GM23338 (cell line): Measurements from ENCODE around the gene PPP1R3G. TPM values are rescaled to one million over a fixed set of nuclear protein-coding genes. Genes with fewer than 3 reads are reported as not detected.

Experiments used
- ATAC-seq: fragments of 200-7000 bp; cut with Tn5 transposase; 3 replicates; pipeline ENCODE4 v1.9.1; 2020
- DNase-seq: peaks from one replicate; pipeline ENCODE4 v3.0.0-alpha.2; 2015; ENCODE audit warnings: low spot score
- H2AFZ ChIP-seq: fragments of 200-600 bp; sonication (generic); 2 replicates; pipeline ENCODE4 v1.8.0; 2016; ENCODE audit warnings: antibody characterized with exemption, mild to moderate bottlenecking, moderate library complexity
- H3F3A ChIP-seq: fragments of 200-600 bp; sonication (generic); replicated peaks from 2 replicates; pipeline ENCODE4 v1.8.0; 2017; ENCODE audit warnings: antibody characterized with exemption, mixed run types, low read depth
- H3K27ac ChIP-seq: fragments of 200-600 bp; sonication (generic); 2 replicates; pipeline ENCODE4 v1.6.1; 2016; ENCODE audit warnings: low read depth
- H3K27me3 ChIP-seq: fragments of 200-600 bp; sonication (generic); 2 replicates; pipeline ENCODE4 v1.8.0; 2016; ENCODE audit warnings: mild to moderate bottlenecking, mixed run types, moderate library complexity; ENCODE audit not compliant: insufficient read depth
- H3K36me3 ChIP-seq: fragments of 200-600 bp; sonication (generic); 2 replicates; pipeline ENCODE4 v1.8.0; 2016; ENCODE audit warnings: mild to moderate bottlenecking; ENCODE audit not compliant: insufficient read depth
- H3K4me1 ChIP-seq: fragments of 200-600 bp; sonication (generic); 2 replicates; pipeline ENCODE4 v1.8.0; 2016; ENCODE audit warnings: mild to moderate bottlenecking, moderate library complexity; ENCODE audit not compliant: insufficient read depth
- H3K4me2 ChIP-seq: fragments of 200-600 bp; sonication (generic); 2 replicates; pipeline ENCODE4 v1.7.1; 2017; ENCODE audit warnings: mixed run types
- H3K4me3 ChIP-seq: fragments of 200-600 bp; sonication (generic); 2 replicates; pipeline ENCODE4 v1.6.1; 2016; ENCODE audit warnings: mixed run types
- H3K79me2 ChIP-seq: fragments of 200-600 bp; sonication (generic); replicated peaks from 2 replicates; pipeline ENCODE4 v1.8.0; 2017; ENCODE audit warnings: mild to moderate bottlenecking; ENCODE audit not compliant: insufficient read depth
- H3K9me2 ChIP-seq: fragments of 200-600 bp; sonication (generic); 2 replicates; pipeline ENCODE4 v1.8.0; 2017; ENCODE audit not compliant: insufficient read depth
- H4K20me1 ChIP-seq: fragments of 200-600 bp; sonication (generic); replicated peaks from 2 replicates; pipeline ENCODE4 v1.8.0; 2017; ENCODE audit warnings: mild to moderate bottlenecking; ENCODE audit not compliant: insufficient read depth
- H3K27ac Mint-ChIP-seq: 2 replicates; pipeline ENCODE4 v1.8.0; 2020; ENCODE audit warnings: inconsistent platforms, mild to moderate bottlenecking, moderate library complexity, mixed read lengths
- H3K27me3 Mint-ChIP-seq: 3 replicates; pipeline ENCODE4 v1.8.0; 2022; ENCODE audit warnings: low read depth, mild to moderate bottlenecking, moderate library complexity, mixed read lengths, inconsistent platforms; ENCODE audit not compliant: insufficient read depth, poor library complexity
- H3K36me3 Mint-ChIP-seq: 3 replicates; pipeline ENCODE4 v1.8.0; 2021; ENCODE audit warnings: low read depth, mild to moderate bottlenecking, inconsistent platforms, moderate library complexity, mixed read lengths
- H3K4me1 Mint-ChIP-seq: 3 replicates; pipeline ENCODE4 v1.8.0; 2020; ENCODE audit warnings: mild to moderate bottlenecking, inconsistent platforms, mixed read lengths
- H3K4me3 Mint-ChIP-seq: 3 replicates; pipeline ENCODE4 v1.8.0; 2021; ENCODE audit warnings: moderate library complexity, mild to moderate bottlenecking, inconsistent platforms, mixed read lengths
- H3K9me3 Mint-ChIP-seq: 3 replicates; pipeline ENCODE4 v1.8.0; 2020; ENCODE audit warnings: moderate library complexity, mild to moderate bottlenecking, inconsistent platforms, mixed read lengths
- CREB1 ChIP-seq: fragments of 250-450 bp; sonication (Bioruptor Pico); IDR thresholded peaks from 2 replicates; pipeline ENCODE4 v1.5.0; 2020; ENCODE audit warnings: low read depth, mild to moderate bottlenecking, moderate library complexity
- EZH2 ChIP-seq: fragments of 200-600 bp; sonication (generic); IDR thresholded peaks from one replicate; pipeline ENCODE4 v1.8.0; 2017; ENCODE audit warnings: antibody characterized with exemption, mild to moderate bottlenecking, low read depth; ENCODE audit not compliant: unreplicated experiment
- EZH2phosphoT487 ChIP-seq: fragments of 200-600 bp; sonication (generic); IDR thresholded peaks from one replicate; pipeline ENCODE4 v1.8.1; 2018; ENCODE audit warnings: antibody characterized with exemption; ENCODE audit not compliant: unreplicated experiment
- NANOG ChIP-seq: IDR thresholded peaks from 2 replicates; pipeline ENCODE4 v1.6.1; 2016; ENCODE audit warnings: antibody characterized with exemption, borderline replicate concordance
- POLR2AphosphoS5 ChIP-seq: IDR thresholded peaks from 2 replicates; pipeline ENCODE4 v1.6.1; 2016; ENCODE audit warnings: antibody characterized with exemption, low read depth
- STAT1 ChIP-seq: IDR thresholded peaks from one replicate; pipeline ENCODE4 v1.6.1; 2016; ENCODE audit warnings: antibody characterized with exemption; ENCODE audit not compliant: unreplicated experiment
- ZNF114 ChIP-seq: fragments of 250-450 bp; sonication (Bioruptor Pico); IDR thresholded peaks from 2 replicates; pipeline ENCODE4 v1.5.0; 2020; ENCODE audit warnings: mild to moderate bottlenecking, moderate library complexity
- ZNF331 ChIP-seq: fragments of 250-450 bp; sonication (Bioruptor Pico); IDR thresholded peaks from 2 replicates; pipeline ENCODE4 v1.5.0; 2020; ENCODE audit warnings: low read depth, mild to moderate bottlenecking, moderate library complexity
- long read RNA-seq: library from polyadenylated mRNA; unstranded; transcript quantifications from one replicate; pipeline ENCODE4 v2.0.0, GENCODE V29; 2020; ENCODE audit not compliant: unreplicated experiment
- polyA plus RNA-seq: library from polyadenylated mRNA; unstranded; fragments of >200 nt; fragmentation: Nextera tagmentation; extraction: Ambion mirVana; gene quantifications from 2 replicates; pipeline ENCODE4 v1.2.1, GENCODE V29; 2016
- total RNA-seq: library from RNA; depleted of rRNA; stranded (reverse); fragments of >200 nt; shearing (Covaris generic); gene quantifications from 2 replicates; pipeline ENCODE4 v1.2.3, GENCODE V29; 2014; rRNA removed
- TF ChIP-seq, protein P1 (sequence below): IDR thresholded peaks from one replicate; pipeline ENCODE4 v1.6.1; 2018; ENCODE audit warnings: antibody characterized with exemption; ENCODE audit not compliant: unreplicated experiment
- TF ChIP-seq, protein P2 (sequence below): fragments of 250-450 bp; sonication (Bioruptor Pico); IDR thresholded peaks from 2 replicates; pipeline ENCODE4 v1.5.0; 2020; ENCODE audit warnings: mild to moderate bottlenecking, moderate library complexity

PPP1R3G gene
- total RNA-seq: 0.24 and 0.31 TPM in 2 replicates
- 0.05 and 0.13 TPM in 2 replicates for polyA plus RNA-seq
- long read RNA-seq: 0 reads

DNA sequence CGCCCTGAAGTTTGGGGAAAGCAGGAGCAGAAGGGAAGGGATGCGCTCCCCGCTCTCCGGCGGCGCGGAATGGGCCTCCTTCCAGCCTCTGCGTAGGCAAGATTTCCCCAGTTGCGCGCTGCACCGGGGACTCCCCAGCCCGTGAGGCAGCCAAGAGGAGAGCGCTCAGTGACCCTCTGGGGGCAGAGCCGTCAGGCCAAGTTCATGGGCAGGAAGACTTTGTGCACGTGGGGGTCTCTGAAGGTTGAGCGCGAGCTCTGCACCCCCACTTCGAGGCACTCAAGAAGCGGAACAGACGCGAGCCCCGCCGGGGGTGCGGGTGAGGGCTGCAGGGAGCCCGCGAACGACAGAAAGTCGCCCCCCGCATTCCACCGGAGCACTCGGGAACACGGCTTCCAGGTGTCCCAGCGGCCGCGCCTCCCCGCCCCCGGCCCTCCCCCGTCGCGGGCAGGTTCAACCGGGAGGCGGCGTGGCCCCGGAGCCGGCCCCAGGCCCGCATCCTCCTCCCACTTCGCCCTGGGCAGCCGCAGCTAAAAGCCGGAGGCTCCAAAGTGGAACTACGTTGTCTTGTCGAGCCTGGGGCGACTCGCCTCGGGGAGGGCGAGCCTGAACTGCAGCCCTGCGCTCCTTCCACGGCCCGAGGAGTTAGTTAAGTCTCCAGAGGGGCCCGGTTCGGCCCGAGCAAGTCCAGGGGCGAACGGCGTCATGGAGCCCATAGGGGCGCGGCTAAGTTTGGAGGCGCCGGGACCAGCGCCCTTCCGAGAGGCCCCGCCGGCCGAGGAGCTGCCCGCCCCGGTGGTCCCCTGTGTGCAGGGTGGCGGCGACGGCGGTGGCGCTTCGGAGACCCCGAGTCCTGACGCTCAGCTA lies at the start of gene PPP1R3G:
Gene PPP1R3G (plus strand): TSS at position 561 of the 867 bp plus-strand sequence. CDS start 145 bp downstream, at position 706.
- H3K27me3 Mint-ChIP-seq: peaks cover 50% of the 10 kb centered on the region
- DNase-seq: peak; percentile 50
- Histone ChIP-seq H3K4me1 (peaks cover 11% of the 10 kb centered on the region; the same call in 1 of the 2 replicates), H3K4me3 (peak within 1 kb of the TSS; percentile 75), H3K4me2 (peak within 1 kb of the TSS; percentile 95), H4K20me1 (no peaks in the 10 kb centered on the region; the same call in 1 of the 2 replicates), H3K27ac (no peak within 1 kb of the TSS), H3K27me3 (peaks cover 76% of the 10 kb centered on the region), H3K79me2 (no peaks in the 10 kb centered on the region), H3K9me2 (no peaks in the 10 kb centered on the region), H3F3A (0 out of 2 replicates have a peak, but pooled peaks cover 3% of the 10 kb centered on the region), H2AFZ (peak within 1 kb of the TSS; percentile 96), H3K36me3 (no peaks in the 10 kb centered on the region; the same call in 1 of the 2 replicates)
- H3K36me3 Mint-ChIP-seq: peaks cover 3% of the 10 kb centered on the region; the same call in 2 of the 3 replicates
- peaks cover 4% of the 10 kb centered on the region; the same call in 2 of the 3 replicates for H3K9me3 Mint-ChIP-seq
- peak within 1 kb of the TSS; percentile 81 for H3K4me3 Mint-ChIP-seq
- TF ChIP-seq STAT1 (no peak), POLR2AphosphoS5 (no peak), NANOG (no peak), ZNF331 (CRISPR knock-in tag) (no peak), ZNF114 (CRISPR knock-in tag) (no peak), EZH2 (peak; percentile 72), EZH2phosphoT487 (peak; percentile 34)
- TF ChIP-seq, protein P1, sequence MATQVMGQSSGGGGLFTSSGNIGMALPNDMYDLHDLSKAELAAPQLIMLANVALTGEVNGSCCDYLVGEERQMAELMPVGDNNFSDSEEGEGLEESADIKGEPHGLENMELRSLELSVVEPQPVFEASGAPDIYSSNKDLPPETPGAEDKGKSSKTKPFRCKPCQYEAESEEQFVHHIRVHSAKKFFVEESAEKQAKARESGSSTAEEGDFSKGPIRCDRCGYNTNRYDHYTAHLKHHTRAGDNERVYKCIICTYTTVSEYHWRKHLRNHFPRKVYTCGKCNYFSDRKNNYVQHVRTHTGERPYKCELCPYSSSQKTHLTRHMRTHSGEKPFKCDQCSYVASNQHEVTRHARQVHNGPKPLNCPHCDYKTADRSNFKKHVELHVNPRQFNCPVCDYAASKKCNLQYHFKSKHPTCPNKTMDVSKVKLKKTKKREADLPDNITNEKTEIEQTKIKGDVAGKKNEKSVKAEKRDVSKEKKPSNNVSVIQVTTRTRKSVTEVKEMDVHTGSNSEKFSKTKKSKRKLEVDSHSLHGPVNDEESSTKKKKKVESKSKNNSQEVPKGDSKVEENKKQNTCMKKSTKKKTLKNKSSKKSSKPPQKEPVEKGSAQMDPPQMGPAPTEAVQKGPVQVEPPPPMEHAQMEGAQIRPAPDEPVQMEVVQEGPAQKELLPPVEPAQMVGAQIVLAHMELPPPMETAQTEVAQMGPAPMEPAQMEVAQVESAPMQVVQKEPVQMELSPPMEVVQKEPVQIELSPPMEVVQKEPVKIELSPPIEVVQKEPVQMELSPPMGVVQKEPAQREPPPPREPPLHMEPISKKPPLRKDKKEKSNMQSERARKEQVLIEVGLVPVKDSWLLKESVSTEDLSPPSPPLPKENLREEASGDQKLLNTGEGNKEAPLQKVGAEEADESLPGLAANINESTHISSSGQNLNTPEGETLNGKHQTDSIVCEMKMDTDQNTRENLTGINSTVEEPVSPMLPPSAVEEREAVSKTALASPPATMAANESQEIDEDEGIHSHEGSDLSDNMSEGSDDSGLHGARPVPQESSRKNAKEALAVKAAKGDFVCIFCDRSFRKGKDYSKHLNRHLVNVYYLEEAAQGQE: no peak
- ATAC-seq: peak; percentile 40
- peaks cover 6% of the 10 kb centered on the region for H3K4me1 Mint-ChIP-seq
- H3K27ac Mint-ChIP-seq: no peak within 1 kb of the TSS

DNA sequence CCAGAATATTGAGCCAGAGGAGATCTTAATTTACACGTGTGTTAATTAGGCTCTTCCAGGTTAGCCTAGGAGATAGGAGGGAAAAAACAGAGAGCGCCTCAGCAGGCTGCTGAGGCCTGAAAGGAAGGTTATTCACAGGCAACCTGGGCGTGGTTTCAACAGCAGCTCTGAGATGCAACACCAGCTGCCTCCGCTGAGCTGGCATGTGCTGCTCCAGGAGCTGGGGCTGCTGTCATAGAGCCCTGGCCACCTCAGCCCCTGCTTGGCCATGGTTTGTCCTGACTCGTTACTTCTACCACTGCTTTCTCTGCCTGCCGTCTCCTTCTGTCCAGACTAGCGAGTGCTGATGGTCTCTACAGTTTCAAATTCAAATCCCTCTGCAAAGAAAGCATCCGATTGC lies 48.9 kb upstream of the PPP1R3G start:
- no peak overlapping the region; the same call in 2 of the 3 replicates for H3K4me3 Mint-ChIP-seq
- H3K4me1 Mint-ChIP-seq: peaks cover 39% of the 10 kb centered on the region
- H4K20me1 ChIP-seq: no peaks in the 10 kb centered on the region
- peaks cover 15% of the 10 kb centered on the region for H3K27me3 Mint-ChIP-seq
- H3K4me3 ChIP-seq: no peak overlapping the region
- peak overlapping the region; percentile 87 for H2AFZ ChIP-seq
- no peaks in the 10 kb centered on the region for H3K9me2 ChIP-seq
- H3K36me3 Mint-ChIP-seq: no peaks in the 10 kb centered on the region
- no peaks in the 10 kb centered on the region for H3K79me2 ChIP-seq
- peak overlapping the region; percentile 24; the same call in 1 of the 2 replicates for H3K4me2 ChIP-seq
- H3K4me1 ChIP-seq: peaks cover 22% of the 10 kb centered on the region
- ATAC-seq (peak; percentile 96), DNase-seq (peak; percentile 94)
- no peak overlapping the region for H3K27ac ChIP-seq
- no peak overlapping the region for H3K27ac Mint-ChIP-seq
- peaks cover 2% of the 10 kb centered on the region; the same call in 1 of the 3 replicates for H3K9me3 Mint-ChIP-seq
- H3F3A ChIP-seq: 0 out of 2 replicates have a peak, but pooled peaks cover 4% of the 10 kb centered on the region
- no peaks in the 10 kb centered on the region for H3K36me3 ChIP-seq
- no peaks in the 10 kb centered on the region for H3K27me3 ChIP-seq
- TF ChIP-seq CREB1: 0 out of 2 replicates have a peak, but pooled peaks have one; percentile 11
- TF ChIP-seq, protein P2, sequence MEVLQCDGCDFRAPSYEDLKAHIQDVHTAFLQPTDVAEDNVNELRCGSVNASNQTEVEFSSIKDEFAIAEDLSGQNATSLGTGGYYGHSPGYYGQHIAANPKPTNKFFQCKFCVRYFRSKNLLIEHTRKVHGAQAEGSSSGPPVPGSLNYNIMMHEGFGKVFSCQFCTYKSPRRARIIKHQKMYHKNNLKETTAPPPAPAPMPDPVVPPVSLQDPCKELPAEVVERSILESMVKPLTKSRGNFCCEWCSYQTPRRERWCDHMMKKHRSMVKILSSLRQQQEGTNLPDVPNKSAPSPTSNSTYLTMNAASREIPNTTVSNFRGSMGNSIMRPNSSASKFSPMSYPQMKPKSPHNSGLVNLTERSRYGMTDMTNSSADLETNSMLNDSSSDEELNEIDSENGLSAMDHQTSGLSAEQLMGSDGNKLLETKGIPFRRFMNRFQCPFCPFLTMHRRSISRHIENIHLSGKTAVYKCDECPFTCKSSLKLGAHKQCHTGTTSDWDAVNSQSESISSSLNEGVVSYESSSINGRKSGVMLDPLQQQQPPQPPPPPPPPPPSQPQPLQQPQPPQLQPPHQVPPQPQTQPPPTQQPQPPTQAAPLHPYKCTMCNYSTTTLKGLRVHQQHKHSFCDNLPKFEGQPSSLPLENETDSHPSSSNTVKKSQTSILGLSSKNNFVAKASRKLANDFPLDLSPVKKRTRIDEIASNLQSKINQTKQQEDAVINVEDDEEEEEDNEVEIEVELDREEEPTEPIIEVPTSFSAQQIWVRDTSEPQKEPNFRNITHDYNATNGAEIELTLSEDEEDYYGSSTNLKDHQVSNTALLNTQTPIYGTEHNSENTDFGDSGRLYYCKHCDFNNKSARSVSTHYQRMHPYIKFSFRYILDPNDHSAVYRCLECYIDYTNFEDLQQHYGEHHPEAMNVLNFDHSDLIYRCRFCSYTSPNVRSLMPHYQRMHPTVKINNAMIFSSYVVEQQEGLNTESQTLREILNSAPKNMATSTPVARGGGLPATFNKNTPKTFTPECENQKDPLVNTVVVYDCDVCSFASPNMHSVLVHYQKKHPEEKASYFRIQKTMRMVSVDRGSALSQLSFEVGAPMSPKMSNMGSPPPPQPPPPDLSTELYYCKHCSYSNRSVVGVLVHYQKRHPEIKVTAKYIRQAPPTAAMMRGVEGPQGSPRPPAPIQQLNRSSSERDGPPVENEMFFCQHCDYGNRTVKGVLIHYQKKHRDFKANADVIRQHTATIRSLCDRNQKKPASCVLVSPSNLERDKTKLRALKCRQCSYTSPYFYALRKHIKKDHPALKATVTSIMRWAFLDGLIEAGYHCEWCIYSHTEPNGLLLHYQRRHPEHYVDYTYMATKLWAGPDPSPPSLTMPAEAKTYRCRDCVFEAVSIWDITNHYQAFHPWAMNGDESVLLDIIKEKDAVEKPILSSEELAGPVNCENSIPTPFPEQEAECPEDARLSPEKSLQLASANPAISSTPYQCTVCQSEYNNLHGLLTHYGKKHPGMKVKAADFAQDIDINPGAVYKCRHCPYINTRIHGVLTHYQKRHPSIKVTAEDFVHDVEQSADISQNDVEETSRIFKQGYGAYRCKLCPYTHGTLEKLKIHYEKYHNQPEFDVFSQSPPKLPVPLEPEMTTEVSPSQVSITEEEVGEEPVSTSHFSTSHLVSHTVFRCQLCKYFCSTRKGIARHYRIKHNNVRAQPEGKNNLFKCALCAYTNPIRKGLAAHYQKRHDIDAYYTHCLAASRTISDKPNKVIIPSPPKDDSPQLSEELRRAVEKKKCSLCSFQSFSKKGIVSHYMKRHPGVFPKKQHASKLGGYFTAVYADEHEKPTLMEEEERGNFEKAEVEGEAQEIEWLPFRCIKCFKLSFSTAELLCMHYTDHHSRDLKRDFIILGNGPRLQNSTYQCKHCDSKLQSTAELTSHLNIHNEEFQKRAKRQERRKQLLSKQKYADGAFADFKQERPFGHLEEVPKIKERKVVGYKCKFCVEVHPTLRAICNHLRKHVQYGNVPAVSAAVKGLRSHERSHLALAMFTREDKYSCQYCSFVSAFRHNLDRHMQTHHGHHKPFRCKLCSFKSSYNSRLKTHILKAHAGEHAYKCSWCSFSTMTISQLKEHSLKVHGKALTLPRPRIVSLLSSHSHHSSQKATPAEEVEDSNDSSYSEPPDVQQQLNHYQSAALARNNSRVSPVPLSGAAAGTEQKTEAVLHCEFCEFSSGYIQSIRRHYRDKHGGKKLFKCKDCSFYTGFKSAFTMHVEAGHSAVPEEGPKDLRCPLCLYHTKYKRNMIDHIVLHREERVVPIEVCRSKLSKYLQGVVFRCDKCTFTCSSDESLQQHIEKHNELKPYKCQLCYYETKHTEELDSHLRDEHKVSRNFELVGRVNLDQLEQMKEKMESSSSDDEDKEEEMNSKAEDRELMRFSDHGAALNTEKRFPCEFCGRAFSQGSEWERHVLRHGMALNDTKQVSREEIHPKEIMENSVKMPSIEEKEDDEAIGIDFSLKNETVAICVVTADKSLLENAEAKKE (CRISPR knock-in tag): peak; percentile 69
